ENCODE results near the gene ROBO1. TPM values are rescaled to one million over a fixed set of nuclear protein-coding genes. Genes with fewer than 3 reads are reported as not detected.

The ROBO1 gene
- total RNA-seq, 1 donor = 69.8 TPM

GRCh38 chr3:78721771-78722543 lies 1045.8 kb downstream of the ROBO1 start:
- H4K20me1 ChIP-seq (ENCODE audit: insufficient read depth, low read length) = no peaks in the 10 kb centered on the region
- H2AFZ ChIP-seq (ENCODE audit: low read length) = no peak overlapping the region
- H3K4me2 ChIP-seq (ENCODE audit: insufficient read depth, low read length) = no peak overlapping the region
- H3K36me3 ChIP-seq (ENCODE audit: insufficient read depth, low read length) = no peaks in the 10 kb centered on the region
- no peak overlapping the region for H3K27ac ChIP-seq (ENCODE audit: low read depth, low read length)
- no peaks in the 10 kb centered on the region for H3K27me3 ChIP-seq (ENCODE audit: insufficient read depth, low read length)
- H3K9me3 ChIP-seq (ENCODE audit: low read depth, low read length) = no peaks in the 10 kb centered on the region
- H3K79me2 ChIP-seq (ENCODE audit: insufficient read depth, low read length) = no peaks in the 10 kb centered on the region
- DNase-seq (ENCODE audit: insufficient read length, low spot score, missing footprints) = no peak
- TF ChIP-seq CTCF (IDR thresholded peaks at IDR 0.05; ENCODE audit: extremely low read depth, low read depth, low read length) = no peak
- no peak overlapping the region for H3K4me3 ChIP-seq (ENCODE audit: insufficient read depth, low read length)
- H3K4me1 ChIP-seq (ENCODE audit: insufficient read depth, low read length) = no peaks in the 10 kb centered on the region

GRCh38 chr3:78718707-78719106 lies 1049.1 kb downstream of the ROBO1 start:
- Histone ChIP-seq H3K79me2 (ENCODE audit: insufficient read depth, low read length) (no peaks in the 10 kb centered on the region), H3K4me2 (ENCODE audit: insufficient read depth, low read length) (no peak overlapping the region)
- no peak for DNase-seq (ENCODE audit: insufficient read length, low spot score, missing footprints)

GRCh38 chr3:78717041-78717440 lies 1050.8 kb downstream of the ROBO1 start:
- H2AFZ ChIP-seq (ENCODE audit: low read length) = no peak overlapping the region
- H3K36me3 ChIP-seq (ENCODE audit: insufficient read depth, low read length) = no peaks in the 10 kb centered on the region
- no peaks in the 10 kb centered on the region for H3K27me3 ChIP-seq (ENCODE audit: insufficient read depth, low read length)
- no peak overlapping the region for H3K4me2 ChIP-seq (ENCODE audit: insufficient read depth, low read length)
- H3K79me2 ChIP-seq (ENCODE audit: insufficient read depth, low read length) = no peaks in the 10 kb centered on the region
- H3K27ac ChIP-seq (ENCODE audit: low read depth, low read length) = no peak overlapping the region
- TF ChIP-seq CTCF (IDR thresholded peaks at IDR 0.05; ENCODE audit: extremely low read depth, low read depth, low read length) = no peak
- no peaks in the 10 kb centered on the region for H3K4me1 ChIP-seq (ENCODE audit: insufficient read depth, low read length)
- DNase-seq (ENCODE audit: insufficient read length, low spot score, missing footprints) = no peak
- H3K4me3 ChIP-seq (ENCODE audit: insufficient read depth, low read length) = no peak overlapping the region
- H4K20me1 ChIP-seq (ENCODE audit: insufficient read depth, low read length) = no peaks in the 10 kb centered on the region
- H3K9me3 ChIP-seq (ENCODE audit: low read depth, low read length) = no peaks in the 10 kb centered on the region

More at GRCh38 chr3:78718707-78719106, 1049.1 kb downstream of the ROBO1 start:
- H3K4me3 ChIP-seq (ENCODE audit: insufficient read depth, low read length) = no peak overlapping the region
- H3K27me3 ChIP-seq (ENCODE audit: insufficient read depth, low read length) = no peaks in the 10 kb centered on the region
- H3K9me3 ChIP-seq (ENCODE audit: low read depth, low read length) = no peaks in the 10 kb centered on the region
- TF ChIP-seq CTCF (IDR thresholded peaks at IDR 0.05; ENCODE audit: extremely low read depth, low read depth, low read length) = no peak
- H4K20me1 ChIP-seq (ENCODE audit: insufficient read depth, low read length) = no peaks in the 10 kb centered on the region
- H3K27ac ChIP-seq (ENCODE audit: low read depth, low read length) = no peak overlapping the region
- H3K4me1 ChIP-seq (ENCODE audit: insufficient read depth, low read length) = no peaks in the 10 kb centered on the region
- H2AFZ ChIP-seq (ENCODE audit: low read length) = no peak overlapping the region
- H3K36me3 ChIP-seq (ENCODE audit: insufficient read depth, low read length) = no peaks in the 10 kb centered on the region

- no peak for DNase-seq (ENCODE audit: insufficient read length, low spot score, missing footprints)
- no peak for TF ChIP-seq CTCF (IDR thresholded peaks at IDR 0.05; ENCODE audit: extremely low read depth, low read depth, low read length)
- Histone ChIP-seq H2AFZ (ENCODE audit: low read length) (no peak overlapping the region), H3K9me3 (ENCODE audit: low read depth, low read length) (no peaks in the 10 kb centered on the region), H3K4me2 (ENCODE audit: insufficient read depth, low read length) (no peak overlapping the region), H3K4me3 (ENCODE audit: insufficient read depth, low read length) (no peak overlapping the region), H3K27me3 (ENCODE audit: insufficient read depth, low read length) (no peaks in the 10 kb centered on the region), H4K20me1 (ENCODE audit: insufficient read depth, low read length) (no peaks in the 10 kb centered on the region), H3K79me2 (ENCODE audit: insufficient read depth, low read length) (no peaks in the 10 kb centered on the region), H3K4me1 (ENCODE audit: insufficient read depth, low read length) (no peaks in the 10 kb centered on the region), H3K36me3 (ENCODE audit: insufficient read depth, low read length) (no peaks in the 10 kb centered on the region), H3K27ac (ENCODE audit: low read depth, low read length) (no peak overlapping the region)
These were observed 1054.9 kb downstream of the ROBO1 start for GRCh38 chr3:78712941-78713340.
